Central memory CD8-positive, alpha-beta T cell (primary cell): ENCODE data around the gene HLA-DOB.
"Not testable (repeated sequence)": the region's sequence is repeated elsewhere in the genome, so short reads cannot be mapped to it uniquely, and the experiment has no call there.

Experiments
- ATAC-seq: fragments of 150-1000 bp; cut with Tn5 transposase; replicated peaks from 2 replicates; pipeline ENCODE4 v1.10.0; 2022; ENCODE audit warnings: mild to moderate bottlenecking, moderate FRiP score, moderate number of reproducible peaks; ENCODE audit not compliant: poor library complexity, severe bottlenecking; ENCODE audit errors: extremely low read depth
- DNase-seq, 2 donors: peaks; one replicate each; pipeline ENCODE4 v3.0.0; 2021; ENCODE audit warnings: low spot score in 2 of 2
- H3K27ac Mint-ChIP-seq: one replicate; pipeline ENCODE4 v1.8.0; 2022; ENCODE audit warnings: low read depth, mild to moderate bottlenecking, moderate library complexity, mixed read lengths
- H3K27me3 Mint-ChIP-seq: one replicate; pipeline ENCODE4 v1.8.0; 2022; ENCODE audit warnings: mixed read lengths
- H3K36me3 Mint-ChIP-seq: one replicate; pipeline ENCODE4 v1.8.0; 2022; ENCODE audit warnings: mild to moderate bottlenecking, moderate library complexity, mixed read lengths; ENCODE audit not compliant: insufficient read depth
- H3K4me1 Mint-ChIP-seq: one replicate; pipeline ENCODE4 v1.8.0; 2022; ENCODE audit warnings: mixed read lengths
- H3K4me3 Mint-ChIP-seq: one replicate; pipeline ENCODE4 v1.8.0; 2022; ENCODE audit warnings: mild to moderate bottlenecking, moderate library complexity, mixed read lengths
- H3K9me3 Mint-ChIP-seq: one replicate; pipeline ENCODE4 v1.8.0; 2022; ENCODE audit warnings: mixed read lengths

HLA-DOB gene

GRCh38 chr6:32794510-32794909 lies 22.3 kb downstream of the HLA-DOB start:
- no peak for ATAC-seq
- H3K9me3 Mint-ChIP-seq, result peaks cover 10% of the 10 kb centered on the region
- peaks cover 8% of the 10 kb centered on the region for H3K4me1 Mint-ChIP-seq
- H3K27me3 Mint-ChIP-seq, result peaks cover 93% of the 10 kb centered on the region
- H3K4me3 Mint-ChIP-seq, result no peak overlapping the region
- DNase-seq, result no peak
- H3K36me3 Mint-ChIP-seq, result peaks cover 2% of the 10 kb centered on the region
- no peak overlapping the region for H3K27ac Mint-ChIP-seq

GRCh38 chr6:32792901-32793435 lies 23.8 kb downstream of the HLA-DOB start:
- Mint-ChIP-seq H3K4me3 (no peak overlapping the region), H3K36me3 (peaks cover 2% of the 10 kb centered on the region), H3K9me3 (no peaks in the 10 kb centered on the region), H3K27me3 (peaks cover 92% of the 10 kb centered on the region), H3K27ac (no peak overlapping the region), H3K4me1 (peaks cover 8% of the 10 kb centered on the region)
- DNase-seq (no peak), ATAC-seq (no peak)

GRCh38 chr6:32790306-32790705 lies 26.5 kb downstream of the HLA-DOB start:
- peaks cover 93% of the 10 kb centered on the region for H3K27me3 Mint-ChIP-seq
- no peak overlapping the region for H3K4me3 Mint-ChIP-seq

GRCh38 chr6:32785781-32786533 lies 30.8 kb downstream of the HLA-DOB start:
- Mint-ChIP-seq H3K4me3 (no peak overlapping the region), H3K36me3 (no peaks in the 10 kb centered on the region), H3K4me1 (no peaks in the 10 kb centered on the region), H3K27ac (peak overlapping the region; percentile 54), H3K27me3 (peaks cover 82% of the 10 kb centered on the region), H3K9me3 (no peaks in the 10 kb centered on the region)
- DNase-seq, result no peak
- peak; percentile 49 for ATAC-seq

More at GRCh38 chr6:32790306-32790705, 26.5 kb downstream of the HLA-DOB start:
- Mint-ChIP-seq H3K9me3 (no peaks in the 10 kb centered on the region), H3K27ac (no peak overlapping the region), H3K36me3 (no peaks in the 10 kb centered on the region), H3K4me1 (no peaks in the 10 kb centered on the region)
- no peak for DNase-seq
- ATAC-seq, result no peak

GRCh38 chr6:32782923-32783322 lies 33.9 kb downstream of the HLA-DOB start:
- peaks cover 70% of the 10 kb centered on the region for H3K27me3 Mint-ChIP-seq
- ATAC-seq, H3K4me1 Mint-ChIP-seq, DNase-seq, H3K36me3 Mint-ChIP-seq, H3K27ac Mint-ChIP-seq, H3K9me3 Mint-ChIP-seq, H3K4me3 Mint-ChIP-seq: not testable (repeated sequence)

- Mint-ChIP-seq H3K9me3 (no peaks in the 10 kb centered on the region), H3K27ac (no peak overlapping the region), H3K4me3 (no peak overlapping the region), H3K4me1 (no peaks in the 10 kb centered on the region), H3K27me3 (peaks cover 64% of the 10 kb centered on the region), H3K36me3 (peaks cover 2% of the 10 kb centered on the region)
- ATAC-seq (no peak), DNase-seq (no peak)
These were observed 37.8 kb downstream of the HLA-DOB start for GRCh38 chr6:32779036-32779435.

GRCh38 chr6:32775071-32775470 lies 41.7 kb downstream of the HLA-DOB start:
- Mint-ChIP-seq H3K4me3 (no peak overlapping the region), H3K36me3 (peaks cover 2% of the 10 kb centered on the region), H3K27ac (no peak overlapping the region), H3K4me1 (no peaks in the 10 kb centered on the region), H3K27me3 (peaks cover 63% of the 10 kb centered on the region), H3K9me3 (no peaks in the 10 kb centered on the region)
- ATAC-seq (no peak), DNase-seq (no peak)

GRCh38 chr6:32774426-32774825 lies 42.4 kb downstream of the HLA-DOB start:
- no peaks in the 10 kb centered on the region for H3K9me3 Mint-ChIP-seq
- H3K27ac Mint-ChIP-seq, result no peak overlapping the region
- no peaks in the 10 kb centered on the region for H3K4me1 Mint-ChIP-seq
- H3K4me3 Mint-ChIP-seq, result no peak overlapping the region
- peaks cover 68% of the 10 kb centered on the region for H3K27me3 Mint-ChIP-seq
- peaks cover 2% of the 10 kb centered on the region for H3K36me3 Mint-ChIP-seq
- ATAC-seq (no peak), DNase-seq (no peak)

- no peaks in the 10 kb centered on the region for H3K9me3 Mint-ChIP-seq
- no peaks in the 10 kb centered on the region for H3K36me3 Mint-ChIP-seq
- no peak for ATAC-seq
- H3K4me1 Mint-ChIP-seq, result no peaks in the 10 kb centered on the region
- H3K4me3 Mint-ChIP-seq, result no peak overlapping the region
- no peak overlapping the region for H3K27ac Mint-ChIP-seq
- peaks cover 81% of the 10 kb centered on the region for H3K27me3 Mint-ChIP-seq
- no peak for DNase-seq
These were observed 44.1 kb downstream of the HLA-DOB start for GRCh38 chr6:32772656-32773055.

- ATAC-seq, result no peak
- no peak overlapping the region for H3K4me3 Mint-ChIP-seq
- no peak overlapping the region for H3K27ac Mint-ChIP-seq
- DNase-seq, result no peak
- H3K36me3 Mint-ChIP-seq, result peaks cover 2% of the 10 kb centered on the region
- H3K4me1 Mint-ChIP-seq, result no peaks in the 10 kb centered on the region
- peaks cover 86% of the 10 kb centered on the region for H3K27me3 Mint-ChIP-seq
- H3K9me3 Mint-ChIP-seq, result no peaks in the 10 kb centered on the region
These were observed 52.8 kb downstream of the HLA-DOB start for GRCh38 chr6:32764048-32764447.

- ATAC-seq (no peak), DNase-seq (no peak)
- H3K4me1 Mint-ChIP-seq, result no peaks in the 10 kb centered on the region
- H3K36me3 Mint-ChIP-seq, result peaks cover 2% of the 10 kb centered on the region
- no peak within 1 kb of the TSS for H3K4me3 Mint-ChIP-seq
- H3K9me3 Mint-ChIP-seq, result no peaks in the 10 kb centered on the region
- no peak within 1 kb of the TSS for H3K27ac Mint-ChIP-seq
- peaks cover 79% of the 10 kb centered on the region for H3K27me3 Mint-ChIP-seq
These were observed 53.4 kb downstream of the HLA-DOB start, which contains the start of gene HLA-DQB2 for GRCh38 chr6:32763421-32763820. Gene HLA-DQB2 (minus strand): TSS chr6:32763532. CDS start chr6:32763470, 62 bp downstream.
